Posterior cingulate gyrus (tissue), 11 donors: ENCODE measurements around the gene PCDH9.

Experiments used
- DNase-seq, 10 donors: peaks; one replicate each; pipeline versions ENCODE4 v3.0.0 to v3.0.0-alpha.2; 2020 to 2021; ENCODE audit warnings: mixed read lengths in 3 of 10
- intact Hi-C: fragments of 100-400 bp; cut with DNase I; formaldehyde crosslinking; loops from one replicate; pipeline ENCODE4 v1.15.1; 2023

Gene PCDH9

GRCh38 chr13:66952507-66952906, 277.6 kb downstream of the PCDH9 start:
- intact Hi-C loops, result no loop called here
- DNase-seq, result no peak

GRCh38 chr13:66951426-66951825, 278.7 kb downstream of the PCDH9 start:
- intact Hi-C loops, result no loop called here
- DNase-seq, result no peak

GRCh38 chr13:66950666-66951065, 279.5 kb downstream of the PCDH9 start:
- intact Hi-C loops, result no loop called here
- no peak for DNase-seq

GRCh38 chr13:66948910-66949309, 281.2 kb downstream of the PCDH9 start:
- no peak for DNase-seq
- intact Hi-C loops, result no loop called here

GRCh38 chr13:66943530-66943929, 286.6 kb downstream of the PCDH9 start:
- DNase-seq, result no peak
- intact Hi-C loops, result no loop called here

GRCh38 chr13:66940113-66940512, 290.0 kb downstream of the PCDH9 start:
- no peak for DNase-seq
- intact Hi-C loops, result no loop called here

GRCh38 chr13:66937423-66937822, 292.7 kb downstream of the PCDH9 start:
- intact Hi-C loops, result no loop called here
- DNase-seq, result no peak

- intact Hi-C loops, result no loop called here
- DNase-seq, result peak in 3 of 10 donors; percentile 19 to 54 (median 41)
Measured at GRCh38 chr13:66933994-66934393, 296.1 kb downstream of the PCDH9 start.

DNA sequence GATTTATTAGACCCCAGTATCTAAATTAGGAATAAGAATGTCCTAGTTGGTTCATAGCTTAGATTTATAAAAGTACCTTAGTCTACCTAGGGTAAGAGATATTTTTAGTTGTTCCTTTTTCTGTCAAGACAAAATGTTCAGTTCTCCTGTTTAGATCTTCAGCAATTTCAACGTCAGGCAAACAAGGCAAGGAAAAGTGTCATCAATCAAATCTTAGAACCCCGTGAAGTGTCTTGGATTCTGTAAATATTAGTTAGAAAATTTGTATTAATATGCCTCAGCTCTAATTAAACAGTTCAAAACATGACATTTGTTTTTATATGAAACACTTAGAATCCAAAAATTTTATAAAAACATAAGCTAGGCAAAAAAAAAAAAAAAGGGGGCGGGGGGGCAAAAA, 296.6 kb downstream of the PCDH9 start:
- DNase-seq, result no peak
- intact Hi-C loops, result no loop called here

- intact Hi-C loops, result no loop called here
Measured at GRCh38 chr13:66927562-66927961, 302.6 kb downstream of the PCDH9 start.

DNA sequence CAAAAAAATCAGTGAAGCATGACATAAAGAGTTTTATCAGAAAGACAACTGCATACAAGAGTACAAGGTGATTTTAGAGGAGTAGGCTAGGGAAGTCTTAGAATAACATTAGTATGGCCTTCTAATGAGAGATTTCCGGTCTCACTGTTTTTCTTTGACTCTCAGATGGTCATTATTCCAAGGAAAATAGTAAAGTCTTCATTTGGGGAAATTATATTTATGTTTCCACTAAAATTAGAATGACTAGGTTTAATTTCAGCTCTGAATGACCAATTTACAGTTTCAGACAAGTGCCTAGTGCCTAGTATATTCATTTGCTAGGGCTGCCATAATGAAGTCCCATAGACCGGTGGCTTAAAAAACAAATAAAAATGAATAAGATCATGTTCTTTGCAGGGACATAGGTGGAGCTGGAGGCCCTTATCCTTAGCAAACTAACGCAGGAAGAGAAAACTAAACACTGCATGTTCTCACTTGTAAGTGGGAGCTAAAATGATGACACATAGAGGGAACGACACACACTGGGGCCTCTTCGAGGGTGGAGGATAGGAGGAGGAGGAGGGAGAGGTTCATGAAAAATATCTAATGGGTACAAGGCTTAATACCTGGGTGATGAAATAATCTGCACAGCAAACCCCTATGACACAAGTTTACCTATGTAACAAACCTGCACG, 303.1 kb downstream of the PCDH9 start:
- no peak for DNase-seq
- intact Hi-C loops, result no loop called here

More at GRCh38 chr13:66927562-66927961, 302.6 kb downstream of the PCDH9 start:
- DNase-seq, result no peak

DNA sequence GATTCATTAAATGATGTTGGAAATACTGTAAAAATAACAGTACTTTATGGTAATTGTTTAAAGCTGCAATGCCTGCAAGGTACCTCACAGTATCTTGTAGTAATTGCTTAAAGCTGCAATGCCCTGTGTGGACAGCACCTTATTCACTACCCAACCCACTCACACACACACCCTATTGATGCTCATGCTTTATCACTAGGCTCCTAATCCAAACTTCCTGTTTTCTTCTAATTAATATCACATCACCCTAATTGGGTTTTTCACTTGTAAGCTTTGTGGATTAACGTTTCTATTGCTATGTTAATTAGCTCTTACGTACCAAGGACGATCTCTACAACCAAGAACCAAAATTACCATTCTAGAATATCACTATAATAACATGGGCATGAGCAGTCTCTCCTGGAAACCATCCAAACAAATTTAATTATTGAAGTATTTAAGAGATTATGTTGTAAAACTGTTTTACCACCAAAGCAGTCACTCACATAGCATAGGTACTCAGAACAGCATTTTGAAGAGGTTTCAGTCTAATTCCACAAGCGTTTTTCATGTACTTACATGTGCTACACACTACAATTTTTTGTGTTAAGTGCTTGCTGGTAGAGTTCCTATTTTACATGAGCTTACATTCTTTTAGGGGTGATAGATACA, 303.8 kb downstream of the PCDH9 start:
- intact Hi-C loops, result no loop called here
- no peak for DNase-seq

DNA sequence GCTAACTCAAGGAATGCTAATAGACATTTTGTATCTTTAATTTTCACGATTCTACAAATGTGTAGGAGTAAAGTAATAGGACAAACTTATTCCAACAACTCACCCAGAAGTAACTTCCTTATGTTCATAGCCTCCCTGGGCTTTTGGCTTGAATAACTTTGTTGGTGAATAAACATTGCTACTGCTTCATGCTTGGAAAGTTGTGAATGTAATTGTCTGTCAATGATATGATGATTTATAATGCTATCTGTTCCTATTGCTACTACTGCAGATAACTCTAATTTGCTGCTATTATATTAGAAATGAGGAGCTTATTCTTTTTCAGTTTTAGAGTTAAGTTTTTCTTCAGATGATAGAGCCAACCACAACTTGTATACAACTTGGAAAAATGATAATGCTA, 307.7 kb downstream of the PCDH9 start:
- intact Hi-C loops, result no loop called here
- DNase-seq, result no peak

DNA sequence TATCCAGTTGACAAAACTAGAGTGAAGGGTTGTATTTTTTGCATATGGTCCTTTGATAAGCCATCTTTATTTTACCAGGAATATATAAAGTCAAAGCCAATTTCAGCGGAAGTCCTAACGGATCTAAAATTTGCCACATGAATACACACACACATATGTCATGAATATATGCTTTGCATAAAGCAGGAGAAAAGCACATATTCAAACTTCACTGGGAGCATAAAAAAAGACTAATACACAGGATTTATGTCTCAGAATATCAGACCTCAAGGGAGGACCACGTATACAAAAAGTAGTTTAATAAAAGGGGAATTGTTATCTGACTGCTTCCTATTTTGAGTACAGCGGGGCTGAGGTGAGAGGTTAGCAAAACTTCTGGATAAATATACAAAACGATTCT, 308.7 kb downstream of the PCDH9 start:
- no peak for DNase-seq
- intact Hi-C loops, result no loop called here

DNA sequence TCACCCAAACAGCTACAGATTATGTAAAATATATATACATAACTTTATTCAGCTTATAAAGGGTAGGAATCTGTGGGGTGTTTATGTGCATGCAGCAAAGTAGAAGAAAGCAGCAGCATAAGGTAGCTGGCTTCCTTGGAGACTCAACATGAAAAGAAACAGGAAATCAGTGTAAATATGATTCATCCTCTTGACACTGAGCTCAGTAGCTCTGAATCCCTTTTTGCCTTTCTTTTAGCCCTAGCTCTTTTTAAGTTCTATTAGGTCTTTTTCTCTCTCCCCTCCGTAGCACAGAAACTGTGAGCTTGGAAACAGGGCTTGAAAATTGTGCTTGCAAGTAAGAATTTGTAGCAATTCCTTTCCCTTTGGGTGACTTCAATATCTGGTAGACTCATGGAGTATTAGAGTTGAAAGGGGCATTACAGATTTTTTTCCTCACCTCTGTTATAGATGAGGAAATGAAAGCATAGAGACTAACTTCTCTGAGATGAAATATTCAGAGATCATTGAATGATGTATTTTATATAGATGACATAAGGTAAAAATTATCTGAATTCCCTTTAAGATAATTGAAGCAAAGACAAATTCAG, 314.4 kb downstream of the PCDH9 start:
- no peak for DNase-seq
- intact Hi-C loops, result no loop called here

DNA sequence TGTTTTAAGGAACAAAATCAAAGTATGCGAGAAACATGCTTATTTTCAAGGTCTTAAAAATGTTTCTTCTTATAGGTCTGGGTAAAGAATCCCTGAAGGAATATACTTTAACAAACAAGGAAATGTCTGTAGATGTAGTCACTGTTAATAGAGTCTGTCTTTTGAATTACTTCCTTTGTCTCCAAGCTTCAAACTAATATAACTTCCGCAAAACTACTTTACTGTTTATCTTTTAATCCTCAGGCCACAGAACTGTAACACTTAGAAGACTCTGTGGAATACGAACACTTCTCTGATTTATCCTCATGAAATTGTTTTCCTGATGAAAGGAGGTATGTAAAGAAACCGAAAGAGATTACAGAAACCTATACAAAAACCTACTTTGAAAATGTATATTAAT, 316.0 kb downstream of the PCDH9 start:
- DNase-seq, result no peak

DNA sequence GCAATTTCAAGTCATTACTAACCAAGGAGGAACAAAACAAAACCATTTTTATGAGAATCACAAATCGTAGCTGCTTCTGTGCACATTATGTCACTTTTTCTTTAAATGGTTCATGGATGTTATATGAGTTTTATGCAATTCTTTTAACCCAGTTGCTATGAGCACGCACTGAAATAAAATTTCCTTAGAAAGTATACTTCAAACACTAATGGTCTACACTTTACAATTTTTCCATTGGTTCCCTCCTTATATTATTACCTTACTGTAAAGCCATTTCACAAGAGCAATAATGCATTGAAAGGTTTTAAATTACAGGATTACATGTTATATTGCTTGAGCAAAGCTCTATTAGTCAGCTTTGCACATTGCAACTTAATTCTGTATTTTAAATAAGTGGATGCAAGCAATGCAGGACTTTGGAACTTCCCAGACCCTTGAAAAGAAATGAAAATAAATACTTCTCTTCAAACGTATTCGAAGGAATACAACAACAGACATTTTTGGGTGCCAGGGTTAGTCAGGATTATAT, 318.7 kb downstream of the PCDH9 start:
- DNase-seq, result no peak
- intact Hi-C loops, result no loop called here

More for the DNA sequence above, 316.0 kb downstream of the PCDH9 start:
- intact Hi-C loops, result no loop called here

- DNase-seq, result peak in 2 of 10 donors; percentile 9 to 67
Measured at GRCh38 chr13:66899955-66900354, 330.2 kb downstream of the PCDH9 start.

GRCh38 chr13:66896933-66897332, 333.2 kb downstream of the PCDH9 start:
- intact Hi-C loops, result no loop called here
- DNase-seq, result no peak

More at GRCh38 chr13:66899955-66900354, 330.2 kb downstream of the PCDH9 start:
- intact Hi-C loops, result no loop called here

DNA sequence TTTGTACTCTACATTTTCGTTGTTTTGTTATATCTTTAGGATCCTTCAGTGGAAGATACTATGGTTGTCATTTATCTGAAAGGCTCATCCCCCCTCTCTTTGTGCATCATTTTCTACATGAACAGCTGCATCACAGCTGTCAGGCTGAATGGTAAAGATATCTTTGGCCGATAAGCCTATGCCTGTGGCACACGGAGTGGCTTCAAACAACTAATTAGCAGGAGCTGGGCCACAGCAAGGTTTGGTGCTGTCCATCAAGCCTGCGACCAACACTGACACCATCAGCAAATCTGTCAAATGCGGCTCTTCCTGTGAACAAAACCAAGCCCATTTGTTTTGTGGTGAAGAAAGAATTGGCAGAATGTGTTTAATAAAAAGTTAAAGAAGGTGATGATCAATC, 334.4 kb downstream of the PCDH9 start:
- peak in 1 of 10 donors; percentile 59 for DNase-seq
- intact Hi-C loops, result no loop called here

DNA sequence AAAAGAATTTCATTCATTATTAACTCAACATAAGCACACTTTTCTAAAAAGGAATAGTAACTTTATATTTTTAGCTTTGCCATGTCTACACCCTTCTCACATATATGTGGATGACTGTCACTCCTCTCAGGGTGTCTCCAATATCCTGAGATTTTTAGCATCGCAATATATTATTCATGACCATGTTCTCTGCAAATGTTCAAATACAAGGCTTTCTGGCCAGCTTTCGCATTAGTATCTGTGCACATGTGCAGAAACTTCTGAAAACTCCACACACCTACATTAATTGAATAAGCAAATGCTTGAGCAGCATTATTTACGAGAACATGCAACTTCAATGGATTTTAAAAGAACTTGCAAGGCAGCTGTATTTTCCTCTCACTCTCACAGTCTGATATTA, 334.8 kb downstream of the PCDH9 start:
- intact Hi-C loops, result no loop called here
- no peak for DNase-seq

DNA sequence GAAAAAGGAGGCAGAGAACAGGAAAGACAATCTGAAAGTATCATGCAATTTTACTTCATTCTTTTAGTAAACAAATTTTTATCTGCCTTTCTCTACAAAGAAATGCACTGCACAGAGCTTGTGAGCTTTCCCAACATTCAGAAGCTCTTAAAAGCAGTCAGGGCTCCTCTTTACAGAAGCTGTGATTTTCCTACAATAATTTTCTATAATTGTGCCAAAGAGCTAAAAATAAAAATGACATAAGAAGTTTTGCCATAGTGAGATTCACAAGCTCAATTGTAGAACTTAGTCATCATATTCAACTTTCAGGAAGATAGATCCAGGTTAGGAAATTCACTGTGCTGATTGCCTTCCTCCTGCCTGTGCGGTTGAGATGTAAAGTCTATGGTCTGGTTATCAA, 341.4 kb downstream of the PCDH9 start:
- intact Hi-C loops, result loop anchor here (10.0 kb wide), 2 partner anchors 164 to 336 kb away; no protein-coding TSS in a partner anchor

More for the DNA sequence above, 341.4 kb downstream of the PCDH9 start:
- DNase-seq, result no peak
